ENCODE data around the gene COL11A2. TPM values are rescaled to one million over a fixed set of nuclear protein-coding genes. Genes with fewer than 3 reads are reported as not detected.

The COL11A2 gene
- total RNA-seq, 1 experiment from 2014 or later = 7.6 TPM

GRCh38 chr6:33195304-33196165, 3.3 kb upstream of the COL11A2 start:
- DNase-seq (ENCODE audit: low read depth, low spot score) (no peak), ATAC-seq (no peak)
- no peak for TF ChIP-seq ATF3 (IDR thresholded peaks at IDR 0.05)
- no peak for TF ChIP-seq EGR1 (IDR thresholded peaks at IDR 0.05; ENCODE audit: low read depth)
- TF ChIP-seq, protein P1, sequence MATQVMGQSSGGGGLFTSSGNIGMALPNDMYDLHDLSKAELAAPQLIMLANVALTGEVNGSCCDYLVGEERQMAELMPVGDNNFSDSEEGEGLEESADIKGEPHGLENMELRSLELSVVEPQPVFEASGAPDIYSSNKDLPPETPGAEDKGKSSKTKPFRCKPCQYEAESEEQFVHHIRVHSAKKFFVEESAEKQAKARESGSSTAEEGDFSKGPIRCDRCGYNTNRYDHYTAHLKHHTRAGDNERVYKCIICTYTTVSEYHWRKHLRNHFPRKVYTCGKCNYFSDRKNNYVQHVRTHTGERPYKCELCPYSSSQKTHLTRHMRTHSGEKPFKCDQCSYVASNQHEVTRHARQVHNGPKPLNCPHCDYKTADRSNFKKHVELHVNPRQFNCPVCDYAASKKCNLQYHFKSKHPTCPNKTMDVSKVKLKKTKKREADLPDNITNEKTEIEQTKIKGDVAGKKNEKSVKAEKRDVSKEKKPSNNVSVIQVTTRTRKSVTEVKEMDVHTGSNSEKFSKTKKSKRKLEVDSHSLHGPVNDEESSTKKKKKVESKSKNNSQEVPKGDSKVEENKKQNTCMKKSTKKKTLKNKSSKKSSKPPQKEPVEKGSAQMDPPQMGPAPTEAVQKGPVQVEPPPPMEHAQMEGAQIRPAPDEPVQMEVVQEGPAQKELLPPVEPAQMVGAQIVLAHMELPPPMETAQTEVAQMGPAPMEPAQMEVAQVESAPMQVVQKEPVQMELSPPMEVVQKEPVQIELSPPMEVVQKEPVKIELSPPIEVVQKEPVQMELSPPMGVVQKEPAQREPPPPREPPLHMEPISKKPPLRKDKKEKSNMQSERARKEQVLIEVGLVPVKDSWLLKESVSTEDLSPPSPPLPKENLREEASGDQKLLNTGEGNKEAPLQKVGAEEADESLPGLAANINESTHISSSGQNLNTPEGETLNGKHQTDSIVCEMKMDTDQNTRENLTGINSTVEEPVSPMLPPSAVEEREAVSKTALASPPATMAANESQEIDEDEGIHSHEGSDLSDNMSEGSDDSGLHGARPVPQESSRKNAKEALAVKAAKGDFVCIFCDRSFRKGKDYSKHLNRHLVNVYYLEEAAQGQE (IDR thresholded peaks at IDR 0.05; ENCODE audit: low read depth) = no peak
- TF ChIP-seq ZNF274 (IDR thresholded peaks at IDR 0.05; ENCODE audit: low read depth, low read length) = no peak
- TF ChIP-seq EZH2 (IDR thresholded peaks at IDR 0.05) = no peak
- no peak for TF ChIP-seq FOSL1 (IDR thresholded peaks at IDR 0.05; ENCODE audit: low read depth)
- no peak for TF ChIP-seq JUND (IDR thresholded peaks at IDR 0.05)
- TF ChIP-seq ZFX (IDR thresholded peaks at IDR 0.05) = no peak
- TF ChIP-seq YY1 (IDR thresholded peaks at IDR 0.05; ENCODE audit: extremely low read depth, insufficient replicate concordance, low read depth, low read length) = no peak
- peaks cover 15 to 27% of the 10 kb centered on the region in 2 experiments; a peak in 3 of 4 replicates for H3K4me1 ChIP-seq (ENCODE audit: control insufficient read depth in 1 of 2, insufficient read depth in 2 of 2, low read length in 2 of 2)
- ChIA-PET CTCF (interaction anchor here (1.1 kb wide), 1 partner anchor 211 kb away, joined by 3 read pairs; no protein-coding TSS in a partner anchor), POLR2A (no interaction called here), RAD21 (ENCODE audit: low non-redundant PET in 1 of 2, low total read pairs in 2 of 2, uncharacterized antibody in 2 of 2, unreplicated experiment in 2 of 2) (no interaction called here)
- no peaks in the 10 kb centered on the region for H3K27me3 ChIP-seq (ENCODE audit: insufficient read depth, low read length)
- no peaks in the 10 kb centered on the region for H4K20me1 ChIP-seq (ENCODE audit: insufficient read depth)
- no peaks in the 10 kb centered on the region for H3K9me2 ChIP-seq (ENCODE audit: insufficient read depth)
- no peak overlapping the region for H3K9ac ChIP-seq (ENCODE audit: low read length)
- intact Hi-C loops (cut with micrococcal nuclease) = no loop called here
- H3K9me3 ChIP-seq (ENCODE audit: control insufficient read depth in 1 of 2, insufficient read depth in 1 of 2, low read depth in 1 of 2, low read length in 2 of 2) = no peaks in the 10 kb centered on the region
- H3K79me2 ChIP-seq (ENCODE audit: insufficient read depth, low read length) = peaks cover 33% of the 10 kb centered on the region
- no peak overlapping the region for H3K4me2 ChIP-seq (ENCODE audit: low read length)
- H3K36me3 ChIP-seq (ENCODE audit: control insufficient read depth in 1 of 2, insufficient read depth in 2 of 2, low read length in 2 of 2) = peaks cover 20 to 28% of the 10 kb centered on the region in 2 experiments; a peak in 3 of 4 replicates
- no peak overlapping the region for H2AFZ ChIP-seq (ENCODE audit: low read depth, low read length, poor library complexity, severe bottlenecking)
- H3K27ac ChIP-seq (ENCODE audit: low read depth, low read length) = no peak overlapping the region
- BruUV-seq (replicated peaks) = no TSS peak
- no peak overlapping the region for H3K4me3 ChIP-seq (replicated peaks in 1 of 2; ENCODE audit: low read depth in 1 of 2, low read length in 2 of 2)
